ENCODE measurements around the gene ABHD17A. TPM values are rescaled to one million over a fixed set of nuclear protein-coding genes. Genes with fewer than 3 reads are reported as not detected.

ABHD17A gene
- total and polyA plus RNA-seq, 2 donors (not counting 1 experiment from before 2014, with no cell fraction given): 23.0 to 74.5 TPM

GRCh38 chr19:1851654-1852580 is 33.4 kb downstream of the ABHD17A start:
- no peak for DNase-seq (ENCODE audit: low read depth in 2 of 2)
- no peaks in the 10 kb centered on the region for H3K36me3 ChIP-seq (ENCODE audit: control insufficient read depth, insufficient read depth, low read length)
- peaks cover 43% of the 10 kb centered on the region for H3K79me2 ChIP-seq (ENCODE audit: control insufficient read depth, insufficient read depth, low read length)
- no peak overlapping the region for H3K4me3 ChIP-seq (replicated peaks in 1 of 4; ENCODE audit: control extremely low read depth in 1 of 4, insufficient read depth in 1 of 4, low read depth in 3 of 4, low read length in 4 of 4)
- peaks cover 32% of the 10 kb centered on the region for H3K4me1 ChIP-seq (ENCODE audit: control insufficient read depth, extremely low read depth, insufficient read depth, low read length)
- H3K4me2 ChIP-seq (ENCODE audit: extremely low read depth, insufficient read depth, low read length): peak overlapping the region; percentile 44
- no peak overlapping the region for H2AFZ ChIP-seq (ENCODE audit: low read length)
- TF ChIP-seq CTCF (conservative IDR thresholded peaks at IDR 0.05 in 1 of 2, IDR thresholded peaks at IDR 0.05 in 1 of 2; ENCODE audit: low read depth in 1 of 2, low read length in 2 of 2) (no peak), EZH2 (IDR thresholded peaks at IDR 0.05; ENCODE audit: low read length, missing control alignments) (no peak)
- H4K20me1 ChIP-seq (ENCODE audit: control insufficient read depth, extremely low read depth, insufficient read depth, low read length): no peaks in the 10 kb centered on the region
- no peak overlapping the region for H3K9ac ChIP-seq (ENCODE audit: insufficient read depth, low read length)
- H3K27me3 ChIP-seq (ENCODE audit: control insufficient read depth, insufficient read depth, low read length): no peaks in the 10 kb centered on the region
- no peaks in the 10 kb centered on the region for H3K9me3 ChIP-seq (ENCODE audit: control insufficient read depth, insufficient read depth, low read depth, low read length)
- no peak overlapping the region for H3K27ac ChIP-seq (ENCODE audit: insufficient read depth, low read length)

- no peak overlapping the region for H3K9ac ChIP-seq (ENCODE audit: insufficient read depth, low read length)
- no peak overlapping the region for H3K4me2 ChIP-seq (ENCODE audit: extremely low read depth, insufficient read depth, low read length)
- peaks cover 44% of the 10 kb centered on the region for H3K79me2 ChIP-seq (ENCODE audit: control insufficient read depth, insufficient read depth, low read length)
- no peak for DNase-seq (ENCODE audit: low read depth in 2 of 2)
- no peak for TF ChIP-seq EZH2 (IDR thresholded peaks at IDR 0.05; ENCODE audit: low read length, missing control alignments)
- no peak for TF ChIP-seq CTCF (conservative IDR thresholded peaks at IDR 0.05 in 1 of 2, IDR thresholded peaks at IDR 0.05 in 1 of 2; ENCODE audit: low read depth in 1 of 2, low read length in 2 of 2)
- no peaks in the 10 kb centered on the region for H3K36me3 ChIP-seq (ENCODE audit: control insufficient read depth, insufficient read depth, low read length)
- no peaks in the 10 kb centered on the region for H3K27me3 ChIP-seq (ENCODE audit: control insufficient read depth, insufficient read depth, low read length)
- no peaks in the 10 kb centered on the region for H3K9me3 ChIP-seq (ENCODE audit: control insufficient read depth, insufficient read depth, low read depth, low read length)
- peaks cover 30% of the 10 kb centered on the region for H3K4me1 ChIP-seq (ENCODE audit: control insufficient read depth, extremely low read depth, insufficient read depth, low read length)
- H3K27ac ChIP-seq (ENCODE audit: insufficient read depth, low read length): no peak overlapping the region
- H2AFZ ChIP-seq (ENCODE audit: low read length): no peak overlapping the region
- no peak overlapping the region for H3K4me3 ChIP-seq (replicated peaks in 1 of 4; ENCODE audit: control extremely low read depth in 1 of 4, insufficient read depth in 1 of 4, low read depth in 3 of 4, low read length in 4 of 4)
- no peaks in the 10 kb centered on the region for H4K20me1 ChIP-seq (ENCODE audit: control insufficient read depth, extremely low read depth, insufficient read depth, low read length)
Measured at GRCh38 chr19:1850809-1851653, 34.3 kb downstream of the ABHD17A start.

GRCh38 chr19:1849886-1850398 is 35.4 kb downstream of the ABHD17A start:
- H2AFZ ChIP-seq (ENCODE audit: low read length): no peak overlapping the region
- peaks cover 48% of the 10 kb centered on the region for H3K79me2 ChIP-seq (ENCODE audit: control insufficient read depth, insufficient read depth, low read length)
- no peaks in the 10 kb centered on the region for H3K27me3 ChIP-seq (ENCODE audit: control insufficient read depth, insufficient read depth, low read length)
- peaks cover 23% of the 10 kb centered on the region for H3K4me1 ChIP-seq (ENCODE audit: control insufficient read depth, extremely low read depth, insufficient read depth, low read length)
- no peak overlapping the region for H3K27ac ChIP-seq (ENCODE audit: insufficient read depth, low read length)
- no peaks in the 10 kb centered on the region for H3K9me3 ChIP-seq (ENCODE audit: control insufficient read depth, insufficient read depth, low read depth, low read length)
- H4K20me1 ChIP-seq (ENCODE audit: control insufficient read depth, extremely low read depth, insufficient read depth, low read length): no peaks in the 10 kb centered on the region
- no peak for DNase-seq (ENCODE audit: low read depth in 2 of 2)
- no peak overlapping the region for H3K4me3 ChIP-seq (replicated peaks in 1 of 4; ENCODE audit: control extremely low read depth in 1 of 4, insufficient read depth in 1 of 4, low read depth in 3 of 4, low read length in 4 of 4)
- H3K9ac ChIP-seq (ENCODE audit: insufficient read depth, low read length): no peak overlapping the region
- H3K4me2 ChIP-seq (ENCODE audit: extremely low read depth, insufficient read depth, low read length): no peak overlapping the region
- peaks cover 4% of the 10 kb centered on the region for H3K36me3 ChIP-seq (ENCODE audit: control insufficient read depth, insufficient read depth, low read length)
- no peak for TF ChIP-seq CTCF (conservative IDR thresholded peaks at IDR 0.05 in 1 of 2, IDR thresholded peaks at IDR 0.05 in 1 of 2; ENCODE audit: low read depth in 1 of 2, low read length in 2 of 2)
